ENCODE measurements around the gene TMEM30A.

Gene TMEM30A

GRCh38 chr6:75268988-75269354 lies 15.6 kb downstream of the TMEM30A start:
- no peak for TF ChIP-seq CTCF (IDR thresholded peaks at IDR 0.05; ENCODE audit: control extremely low read depth, extremely low read depth, low read depth, missing control alignments)
- no peak for DNase-seq (ENCODE audit: extremely low spot score)
- ChIA-PET CTCF (interaction anchor here (1.1 to 4.8 kb wide), 8 partner anchors 8 to 259 kb away, joined by 3 to 49 read pairs (median 20); partner anchors contain the start of gene TMEM30A), POLR2A (no interaction called here)

- POLR2A ChIA-PET: interaction anchor here (0.9 kb wide), 1 partner anchor 16 kb away, joined by 3 read pairs; the partner anchor contains the start of gene TMEM30A
- no peak for TF ChIP-seq CTCF (IDR thresholded peaks at IDR 0.05; ENCODE audit: control extremely low read depth, extremely low read depth, low read depth, missing control alignments)
- no peak for DNase-seq (ENCODE audit: extremely low spot score)
- CTCF ChIA-PET: interaction anchor here (0.9 to 4.8 kb wide), 11 partner anchors 9 to 260 kb away, joined by 3 to 49 read pairs (median 12); partner anchors contain the start of genes COX7A2 and TMEM30A
These were observed 16.2 kb downstream of the TMEM30A start for GRCh38 chr6:75268121-75268987.

- no peak for DNase-seq (ENCODE audit: extremely low spot score)
- TF ChIP-seq CTCF (IDR thresholded peaks at IDR 0.05; ENCODE audit: control extremely low read depth, extremely low read depth, low read depth, missing control alignments): no peak
- CTCF ChIA-PET: interaction anchor here (0.9 to 4.8 kb wide), 14 partner anchors 10 to 296 kb away, joined by 3 to 49 read pairs (median 10); partner anchors contain the start of genes COX7A2 and TMEM30A
- POLR2A ChIA-PET: interaction anchor here (0.9 kb wide), 1 partner anchor 17 kb away, joined by 3 read pairs; the partner anchor contains the start of gene TMEM30A
These were observed 17.1 kb downstream of the TMEM30A start for GRCh38 chr6:75267461-75267860.

GRCh38 chr6:75266716-75267291 lies 17.8 kb downstream of the TMEM30A start:
- ChIA-PET CTCF (interaction anchor here (0.7 to 4.8 kb wide), 16 partner anchors 10 to 297 kb away, joined by 3 to 49 read pairs (median 7); partner anchors contain the start of genes COX7A2 and TMEM30A), POLR2A (no interaction called here)
- peak; percentile 34 for DNase-seq (ENCODE audit: extremely low spot score)
- peak; percentile 68 for TF ChIP-seq CTCF (IDR thresholded peaks at IDR 0.05; ENCODE audit: control extremely low read depth, extremely low read depth, low read depth, missing control alignments)

GRCh38 chr6:75263401-75263750 lies 21.2 kb downstream of the TMEM30A start:
- POLR2A ChIA-PET: no interaction called here
- CTCF ChIA-PET: interaction anchor here (1.7 kb wide), 1 partner anchor 12 kb away, joined by 4 read pairs; no protein-coding TSS in a partner anchor
- no peak for DNase-seq (ENCODE audit: extremely low spot score)
- TF ChIP-seq CTCF (IDR thresholded peaks at IDR 0.05; ENCODE audit: control extremely low read depth, extremely low read depth, low read depth, missing control alignments): no peak

- no peak for DNase-seq (ENCODE audit: extremely low spot score)
- no peak for TF ChIP-seq CTCF (IDR thresholded peaks at IDR 0.05; ENCODE audit: control extremely low read depth, extremely low read depth, low read depth, missing control alignments)
- ChIA-PET POLR2A (no interaction called here), CTCF (interaction anchor here (1.7 kb wide), 1 partner anchor 13 kb away, joined by 4 read pairs; no protein-coding TSS in a partner anchor)
These were observed 21.7 kb downstream of the TMEM30A start for GRCh38 chr6:75262716-75263400.

Measured in GM10248 (cell line).